Peyer's patch (tissue), 4 donors: ENCODE measurements around the gene ATXN1L. TPM values are rescaled to one million over a fixed set of nuclear protein-coding genes. Genes with fewer than 3 reads are reported as not detected.

Source experiments
- DNase-seq, 3 donors: peaks; one replicate each; pipeline ENCODE4 v3.0.0-alpha.2; 2017 to 2019
- H3K27ac ChIP-seq, 4 donors: fragments of 200-600 bp; sonication (generic); one replicate each; pipeline ENCODE4 v1.5.1; 2016 to 2019
- H3K27me3 ChIP-seq, 2 donors: fragments of 200-600 bp; sonication (generic); one replicate each; pipeline ENCODE4 v1.5.1; 2019
- H3K36me3 ChIP-seq, 3 donors: fragments of 200-600 bp; sonication (generic); one replicate each; pipeline ENCODE4 v1.5.1; 2016 to 2019
- H3K4me1 ChIP-seq, 4 donors: fragments of 200-600 bp; sonication (generic); one replicate each; pipeline ENCODE4 v1.5.1; 2016 to 2019
- H3K4me3 ChIP-seq, 4 donors: fragments of 200-600 bp; sonication (generic); 1 replicate in 3 of 4; 2 replicates in 1 of 4; pipeline ENCODE4 v1.5.1; 2016 to 2019; ENCODE audit warnings: mild to moderate bottlenecking in 1 of 4
- H3K9me3 ChIP-seq, 4 donors: fragments of 200-600 bp; sonication (generic); one replicate each; pipeline ENCODE4 v1.5.1; 2016 to 2019; ENCODE audit warnings: mild to moderate bottlenecking in 1 of 4
- CTCF ChIP-seq, 6 experiments: fragments of 450-650 bp in 4 of 6; fragments of 200-600 bp in 2 of 6; sonication (generic) in 1 of 6; IDR thresholded peaks; one replicate each; pipeline ENCODE4 v1.5.1; 2017 to 2019; ENCODE audit warnings: antibody characterized with exemption in 6 of 6, mild to moderate bottlenecking in 3 of 6, moderate library complexity in 1 of 6
- POLR2A ChIP-seq, 2 donors: fragments of 450-650 bp; IDR thresholded peaks; one replicate each; pipeline ENCODE4 v1.5.1; 2017; ENCODE audit warnings: antibody characterized with exemption in 2 of 2, mild to moderate bottlenecking in 2 of 2, moderate library complexity in 2 of 2
- total RNA-seq, 4 donors: library from RNA; depleted of rRNA; stranded (reverse); fragments of >200 nt; gene quantifications; one replicate each; pipeline ENCODE4 v1.1.0, GENCODE V29; 2016

Gene ATXN1L
- total RNA-seq, 4 donors from 2014 or later = 14.0 to 40.2 (median 22.5) TPM

DNA sequence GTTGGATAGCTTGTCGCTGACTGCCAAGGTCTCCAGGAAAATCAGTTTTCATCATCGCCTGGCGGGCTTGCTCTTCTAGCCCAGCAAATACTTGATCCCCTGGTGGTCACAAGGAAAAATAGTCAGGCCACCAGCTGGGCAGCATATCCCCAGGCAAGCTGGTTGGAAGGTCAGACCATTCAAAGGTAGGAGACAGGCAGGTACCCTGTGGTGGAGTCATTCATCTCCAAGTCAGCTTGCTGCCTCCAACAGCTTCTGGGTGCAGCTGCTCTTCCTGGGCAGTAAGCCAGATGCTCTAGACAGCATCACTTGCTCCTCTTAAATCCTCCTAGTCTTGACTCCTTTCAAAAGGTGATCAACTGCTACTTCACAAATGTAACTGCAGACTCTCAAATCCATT lies 22.2 kb downstream of the ATXN1L start:
- DNase-seq = no peak
- no peaks in the 10 kb centered on the region for H3K4me1 ChIP-seq
- H3K4me3 ChIP-seq = no peak overlapping the region
- peaks cover 0 to 55% (median 0%) of the 10 kb centered on the region in 3 donors for H3K36me3 ChIP-seq
- no peaks in the 10 kb centered on the region for H3K27me3 ChIP-seq
- no peaks in the 10 kb centered on the region for H3K9me3 ChIP-seq
- no peak overlapping the region for H3K27ac ChIP-seq
- TF ChIP-seq CTCF (IDR thresholded peaks at IDR 0.05) (no peak), POLR2A (IDR thresholded peaks at IDR 0.05) (no peak)

- no peak for DNase-seq
- H3K27ac ChIP-seq = no peak overlapping the region
- no peak for TF ChIP-seq POLR2A (IDR thresholded peaks at IDR 0.05)
- TF ChIP-seq CTCF (IDR thresholded peaks at IDR 0.05) = no peak
These were observed 23.3 kb downstream of the ATXN1L start for GRCh38 chr16:71869089-71869488.

GRCh38 chr16:71870818-71871217 lies 25.0 kb downstream of the ATXN1L start:
- Histone ChIP-seq H3K27me3 (no peaks in the 10 kb centered on the region), H3K4me1 (no peaks in the 10 kb centered on the region), H3K36me3 (peaks cover 0 to 43% (median 0%) of the 10 kb centered on the region in 3 donors), H3K4me3 (no peak overlapping the region), H3K27ac (no peak overlapping the region), H3K9me3 (no peaks in the 10 kb centered on the region)
- no peak for DNase-seq
- TF ChIP-seq CTCF (IDR thresholded peaks at IDR 0.05) (no peak), POLR2A (IDR thresholded peaks at IDR 0.05) (no peak)

More at GRCh38 chr16:71869089-71869488, 23.3 kb downstream of the ATXN1L start:
- Histone ChIP-seq H3K9me3 (no peaks in the 10 kb centered on the region), H3K4me1 (no peaks in the 10 kb centered on the region), H3K36me3 (peaks cover 0 to 50% (median 0%) of the 10 kb centered on the region in 3 donors), H3K4me3 (no peak overlapping the region), H3K27me3 (no peaks in the 10 kb centered on the region)

DNA sequence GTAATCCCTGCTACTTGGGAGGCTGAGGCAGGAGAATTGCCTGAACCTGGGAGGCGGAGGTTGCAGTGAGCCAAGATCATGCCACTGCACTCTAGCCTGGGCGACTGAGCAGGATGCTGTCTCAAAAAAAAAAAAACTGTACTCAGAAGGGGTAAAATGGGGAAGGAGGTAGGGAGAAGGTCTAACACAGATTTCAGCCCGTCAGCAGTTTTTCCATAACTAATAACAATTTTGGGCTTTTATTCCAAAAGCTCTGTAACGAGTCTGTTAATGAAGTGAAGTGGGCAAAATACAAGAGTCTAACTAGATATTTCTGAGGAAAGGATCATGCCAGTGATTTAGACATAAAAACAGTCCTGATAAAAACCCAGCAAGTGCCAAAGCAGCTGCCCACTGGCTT lies 27.4 kb downstream of the ATXN1L start:
- H3K36me3 ChIP-seq = peaks cover 0 to 31% (median 0%) of the 10 kb centered on the region in 3 donors
- H3K4me1 ChIP-seq = no peaks in the 10 kb centered on the region
- no peak overlapping the region for H3K27ac ChIP-seq
- no peak for TF ChIP-seq CTCF (IDR thresholded peaks at IDR 0.05)
- no peak for TF ChIP-seq POLR2A (IDR thresholded peaks at IDR 0.05)
- no peaks in the 10 kb centered on the region for H3K27me3 ChIP-seq
- H3K4me3 ChIP-seq = no peak overlapping the region
- DNase-seq = no peak
- H3K9me3 ChIP-seq = no peaks in the 10 kb centered on the region

- H3K4me3 ChIP-seq = no peak overlapping the region
- H3K9me3 ChIP-seq = no peaks in the 10 kb centered on the region
- H3K36me3 ChIP-seq = peaks cover 0 to 41% (median 0%) of the 10 kb centered on the region in 3 donors
- peaks cover 0 to 17% (median 8%) of the 10 kb centered on the region in 4 donors for H3K4me1 ChIP-seq
- H3K27me3 ChIP-seq = no peaks in the 10 kb centered on the region
- TF ChIP-seq POLR2A (IDR thresholded peaks at IDR 0.05) (no peak), CTCF (IDR thresholded peaks at IDR 0.05) (no peak)
- H3K27ac ChIP-seq = no peak overlapping the region
- no peak for DNase-seq
These were observed 33.1 kb downstream of the ATXN1L start for GRCh38 chr16:71878911-71879310.

DNA sequence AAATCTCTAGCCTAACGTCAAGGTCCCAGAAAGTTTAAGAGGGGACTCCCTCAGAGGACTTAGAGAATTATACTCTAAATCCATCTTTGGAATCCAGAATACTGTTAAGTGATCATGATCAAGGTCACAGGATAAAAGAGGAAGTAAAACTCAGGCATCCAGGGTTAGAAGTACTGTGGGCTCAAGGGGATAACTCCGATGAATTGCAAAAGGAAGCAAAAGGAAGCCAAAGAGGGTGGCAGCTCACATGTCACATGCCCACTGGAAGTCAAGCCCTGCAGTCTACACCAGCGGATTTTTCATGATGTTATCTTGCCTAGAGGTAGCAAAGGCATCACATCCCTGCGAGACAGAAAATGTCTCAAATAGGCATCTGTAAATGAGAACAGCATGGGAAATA lies 34.4 kb downstream of the ATXN1L start:
- Histone ChIP-seq H3K4me1 (peaks cover 0 to 21% (median 8%) of the 10 kb centered on the region in 4 donors), H3K36me3 (peaks cover 0 to 30% (median 0%) of the 10 kb centered on the region in 3 donors), H3K27me3 (no peaks in the 10 kb centered on the region), H3K27ac (no peak overlapping the region), H3K4me3 (no peak overlapping the region), H3K9me3 (no peaks in the 10 kb centered on the region)
- DNase-seq = no peak
- TF ChIP-seq CTCF (IDR thresholded peaks at IDR 0.05) (no peak), POLR2A (IDR thresholded peaks at IDR 0.05) (no peak)
